Stomach (tissue), 9 donors: Measurements from ENCODE around the gene FNTB. TPM values are rescaled to one million over a fixed set of nuclear protein-coding genes. Genes with fewer than 3 reads are reported as not detected.

Experiments used
- DNase-seq, 2 donors: peaks; one replicate each; pipeline versions ENCODE4 v3.0.0 to v3.0.0-alpha.2; 2013 to 2019
- H3K27ac ChIP-seq, 5 donors: fragments of 200-600 bp in 4 of 5; sonication (generic) in 4 of 5; one replicate each; pipeline ENCODE4 v1.5.1; 2013 to 2019; ENCODE audit warnings: mild to moderate bottlenecking in 1 of 5, moderate library complexity in 1 of 5
- H3K27me3 ChIP-seq, 3 donors: fragments of 200-600 bp; sonication (generic); one replicate each; pipeline ENCODE4 v1.5.1; 2017 to 2019; ENCODE audit warnings: mixed run types in 1 of 3
- H3K36me3 ChIP-seq, 4 donors: fragments of 200-600 bp; sonication (generic); 1 replicate in 3 of 4; 2 replicates in 1 of 4; pipeline ENCODE4 v1.5.1; 2016 to 2019
- H3K4me1 ChIP-seq, 4 donors: fragments of 200-600 bp; sonication (generic); one replicate each; pipeline ENCODE4 v1.5.1; 2016 to 2019
- H3K4me3 ChIP-seq, 4 donors: fragments of 200-600 bp; sonication (generic) in 3 of 4; one replicate each; pipeline ENCODE4 v1.5.1; 2016 to 2019; ENCODE audit warnings: mild to moderate bottlenecking in 1 of 4
- H3K9me3 ChIP-seq, 4 donors: fragments of 200-600 bp; sonication (generic); one replicate each; pipeline ENCODE4 v1.5.1; 2016 to 2019
- CTCF ChIP-seq, 7 experiments: fragments of 450-650 bp in 4 of 7; fragments of 200-600 bp in 3 of 7; sonication (generic) in 3 of 7; IDR thresholded peaks; one replicate each; pipeline ENCODE4 v1.5.1; 2016 to 2019; ENCODE audit warnings: antibody characterized with exemption in 7 of 7, control low read depth in 2 of 7, mild to moderate bottlenecking in 1 of 7
- EP300 ChIP-seq: sonication (generic); formaldehyde crosslinking; IDR thresholded peaks from one replicate; pipeline ENCODE4 v1.6.1; 2017; ENCODE audit warnings: antibody characterized with exemption
- POLR2A ChIP-seq, 4 donors: fragments of 450-650 bp; IDR thresholded peaks; one replicate each; pipeline ENCODE4 v1.6.1; 2016; ENCODE audit warnings: antibody characterized with exemption in 4 of 4, control low read depth in 2 of 4, mild to moderate bottlenecking in 1 of 4, moderate library complexity in 1 of 4
- POLR2AphosphoS5 ChIP-seq, 3 donors: sonication (generic); formaldehyde crosslinking; IDR thresholded peaks; one replicate each; pipeline ENCODE4 v1.6.1; 2016; ENCODE audit warnings: antibody characterized with exemption in 3 of 3
- WGBS, 5 donors: extraction: QIAGEN DNeasy Blood & Tissue Kit in 3 of 5; methylation state at CpG; one replicate each; pipeline versions ENCODE4 v1.1.5 to v1.1.7; 2013 to 2018; 5-methylcytosine and 5-hydroxymethylcytosine counted together
- intact Hi-C: fragments of 100-400 bp; cut with DNase I; formaldehyde crosslinking; loops from one replicate; pipeline ENCODE4 v1.15.1; 2023; ENCODE audit warnings: low total_unique reads
- polyA plus RNA-seq, 3 donors: library from polyadenylated mRNA; stranded (reverse); fragments of 200-250 nt; gene quantifications; one replicate each; pipeline ENCODE4 v1.2.3, GENCODE V29; 2013
- total RNA-seq, 5 donors: library from RNA; depleted of rRNA; stranded (reverse); fragments of >200 nt; gene quantifications; one replicate each; pipeline versions ENCODE4 v1.1.0 to v1.2.3, GENCODE V29; 2014 to 2016
- donor health status: healthy with polysubstance abuse.
- donor health status: Bipolar disorder and iron deficiency.
- donor health status: healthy.

Gene FNTB
- total and polyA plus RNA-seq, 8 donors: 2.9 to 18.3 (median 6.3) TPM; not detected in 1

DNA sequence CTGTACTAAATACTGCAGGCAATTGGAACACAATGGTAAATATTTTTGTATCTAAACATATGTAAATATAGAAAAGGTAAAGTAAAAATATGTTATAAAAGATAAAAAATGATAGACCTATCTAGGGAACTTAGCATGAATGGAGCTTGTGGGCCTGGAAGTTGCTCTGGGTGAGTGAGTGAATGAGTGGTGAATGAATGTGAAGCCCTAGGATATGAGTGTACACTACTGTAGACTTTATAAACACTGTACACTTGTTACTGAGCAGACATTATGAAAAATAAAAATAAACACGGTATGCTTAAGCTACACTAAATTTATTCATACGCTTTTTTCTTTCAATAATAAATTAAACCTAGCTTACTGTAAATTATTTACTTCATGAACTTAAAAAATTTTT is 7.8 kb downstream of the FNTB start:
- Histone ChIP-seq H3K4me1 (peaks cover 0 to 39% (median 10%) of the 10 kb centered on the region in 4 donors), H3K36me3 (no peaks in the 10 kb centered on the region), H3K27me3 (no peaks in the 10 kb centered on the region), H3K4me3 (no peak overlapping the region), H3K27ac (no peak overlapping the region), H3K9me3 (no peaks in the 10 kb centered on the region)
- WGBS, 5 donors: 92 to 97% (median 94%) methylated on average over 2 of the region's 2 CpGs
- no peak for TF ChIP-seq EP300
- no peak for TF ChIP-seq POLR2A (IDR thresholded peaks at IDR 0.05)
- TF ChIP-seq POLR2AphosphoS5 (IDR thresholded peaks at IDR 0.05): no peak
- TF ChIP-seq CTCF (IDR thresholded peaks at IDR 0.05): no peak
- no peak for DNase-seq
- intact Hi-C loops: no loop called here

DNA sequence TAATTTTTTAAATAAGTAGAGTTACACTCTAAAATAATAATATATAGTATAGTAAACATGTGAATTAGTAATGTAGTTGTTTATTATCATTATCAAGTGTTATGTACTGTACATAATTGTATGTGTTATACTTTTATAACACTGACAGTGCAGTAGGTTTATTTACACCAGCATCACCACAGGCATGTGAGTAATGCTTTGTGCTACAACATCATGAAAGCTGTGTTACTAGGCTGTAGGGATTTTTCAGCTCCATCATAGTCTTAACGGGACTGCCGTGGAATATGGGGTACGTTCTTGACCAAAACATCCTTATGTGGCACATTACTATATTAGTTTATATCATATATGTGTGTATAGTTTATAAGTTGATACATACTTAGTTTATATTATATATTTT is 8.6 kb downstream of the FNTB start:
- TF ChIP-seq CTCF (IDR thresholded peaks at IDR 0.05): no peak
- TF ChIP-seq POLR2A (IDR thresholded peaks at IDR 0.05): no peak
- no peak for TF ChIP-seq POLR2AphosphoS5 (IDR thresholded peaks at IDR 0.05)
- TF ChIP-seq EP300: no peak

DNA sequence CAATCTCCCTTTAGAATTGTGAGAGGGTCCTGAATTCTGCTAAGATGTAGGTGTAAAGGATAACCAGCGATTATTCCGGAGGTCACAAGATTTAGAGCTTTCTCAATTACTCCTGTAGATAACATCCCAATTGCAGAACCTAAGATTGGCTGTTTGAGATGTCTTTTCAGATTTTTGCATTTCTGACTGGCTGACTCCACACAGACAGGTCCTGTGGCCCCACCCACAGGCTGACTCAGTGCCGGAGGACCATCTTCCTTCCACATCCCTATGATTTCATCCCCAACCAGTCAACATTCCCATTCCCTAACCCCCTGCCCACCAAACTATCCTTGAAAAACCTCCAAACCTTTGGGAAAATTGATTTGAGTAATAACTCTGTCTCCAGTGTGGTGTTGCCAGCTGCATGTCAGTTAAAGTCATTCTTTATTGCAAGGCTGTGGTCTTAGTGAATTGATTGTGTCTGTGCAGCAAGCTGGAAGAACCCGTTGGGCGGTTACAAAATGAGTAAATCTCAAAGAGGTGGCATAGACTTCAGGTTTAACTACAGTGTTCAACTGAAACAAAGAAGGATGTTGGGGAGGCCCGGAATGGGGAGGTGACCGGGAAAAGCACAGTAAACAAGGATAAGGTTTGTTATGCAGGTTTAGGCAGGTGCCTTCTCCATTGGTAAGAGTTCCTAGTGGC is 10.6 kb downstream of the FNTB start:
- no peak overlapping the region for H3K4me3 ChIP-seq
- TF ChIP-seq CTCF (IDR thresholded peaks at IDR 0.05) (no peak), EP300 (no peak), POLR2AphosphoS5 (IDR thresholded peaks at IDR 0.05) (no peak), POLR2A (IDR thresholded peaks at IDR 0.05) (no peak)
- intact Hi-C loops: no loop called here

More for the DNA sequence above, 8.6 kb downstream of the FNTB start:
- intact Hi-C loops: no loop called here
- DNase-seq: no peak
- no peaks in the 10 kb centered on the region for H3K9me3 ChIP-seq
- no peaks in the 10 kb centered on the region for H3K36me3 ChIP-seq
- no peak overlapping the region for H3K27ac ChIP-seq
- peaks cover 0 to 31% (median 3%) of the 10 kb centered on the region in 4 donors for H3K4me1 ChIP-seq
- H3K27me3 ChIP-seq: no peaks in the 10 kb centered on the region
- 87 to 95% (median 91%) methylated on average over 3 of the region's 3 CpGs for WGBS, 5 donors
- no peak overlapping the region for H3K4me3 ChIP-seq

DNA sequence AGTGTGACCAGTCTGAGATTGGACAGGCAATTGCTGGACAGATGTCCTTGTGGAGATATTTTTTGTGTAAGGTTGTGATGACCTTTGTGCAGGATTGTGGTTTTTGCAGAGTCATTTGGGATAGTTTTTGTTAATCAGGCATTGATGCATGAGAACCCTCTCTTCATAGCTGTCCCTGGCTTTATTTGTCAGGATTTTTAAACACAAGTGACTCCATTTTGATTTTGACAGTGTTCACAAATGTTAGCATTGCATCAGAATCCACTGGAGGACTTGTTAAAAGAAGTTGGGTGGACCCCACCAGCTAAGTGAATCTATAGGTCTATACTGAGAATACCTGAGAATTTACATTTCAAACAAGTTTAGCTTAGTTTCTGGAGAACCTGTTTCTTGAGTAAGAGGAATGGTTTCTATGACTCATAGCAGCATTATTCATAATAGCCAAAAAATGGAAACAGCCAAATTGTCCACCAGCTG is 11.8 kb downstream of the FNTB start:
- no peaks in the 10 kb centered on the region for H3K9me3 ChIP-seq

More for the DNA sequence above, 10.6 kb downstream of the FNTB start:
- WGBS, 5 donors: 65 to 79% (median 77%) methylated on average over 7 of the region's 7 CpGs
- peak in 1 of 2 donors; percentile 41 for DNase-seq
- Histone ChIP-seq H3K9me3 (no peaks in the 10 kb centered on the region), H3K36me3 (no peaks in the 10 kb centered on the region), H3K4me1 (peaks cover 0 to 29% (median 0%) of the 10 kb centered on the region in 4 donors), H3K27ac (no peak overlapping the region), H3K27me3 (no peaks in the 10 kb centered on the region)

More for the DNA sequence above, 11.8 kb downstream of the FNTB start:
- Histone ChIP-seq H3K27ac (no peak overlapping the region), H3K27me3 (no peaks in the 10 kb centered on the region), H3K4me1 (peaks cover 0 to 18% (median 0%) of the 10 kb centered on the region in 4 donors), H3K36me3 (no peaks in the 10 kb centered on the region), H3K4me3 (no peak overlapping the region)
- DNase-seq: no peak
- TF ChIP-seq POLR2A (IDR thresholded peaks at IDR 0.05) (no peak), POLR2AphosphoS5 (IDR thresholded peaks at IDR 0.05) (no peak), CTCF (IDR thresholded peaks at IDR 0.05) (no peak), EP300 (no peak)
- intact Hi-C loops: no loop called here
